NCI-H1092 treated with DMSO at 0.1 percent for 48 hours (cell line): ENCODE data around the gene PROK2.

ENCODE experiments used
- DNase-seq: peaks from one replicate; lab custom pipeline; 2025; lab: John Stamatoyannopoulos, UW

PROK2 gene

GRCh38 chr3:71784914-71785531 is at the start of gene PROK2:
Gene PROK2, minus strand, starts transcription at chr3:71785148. Its CDS starts 96 bp downstream, at chr3:71785052.
- DNase-seq: peak; percentile 1

- no peak for DNase-seq
Measured at GRCh38 chr3:71831599-71831998, 46.7 kb upstream of the PROK2 start.

GRCh38 chr3:71825551-71826283 is 40.8 kb upstream of the PROK2 start:
- no peak for DNase-seq

- no peak for DNase-seq
Measured at GRCh38 chr3:71821116-71821515, 36.2 kb upstream of the PROK2 start.

- no peak for DNase-seq
Measured at GRCh38 chr3:71817262-71817661, 32.3 kb upstream of the PROK2 start.

GRCh38 chr3:71816767-71817156 is 31.8 kb upstream of the PROK2 start:
- DNase-seq: no peak

- no peak for DNase-seq
Measured at GRCh38 chr3:71815340-71816067, 30.6 kb upstream of the PROK2 start.

- DNase-seq: no peak
Measured at GRCh38 chr3:71813704-71814103, 28.8 kb upstream of the PROK2 start.

GRCh38 chr3:71813073-71813472 is 28.1 kb upstream of the PROK2 start:
- no peak for DNase-seq

GRCh38 chr3:71810056-71810455 is 25.1 kb upstream of the PROK2 start:
- no peak for DNase-seq

- no peak for DNase-seq
Measured at GRCh38 chr3:71809321-71810026, 24.5 kb upstream of the PROK2 start.

- no peak for DNase-seq
Measured at GRCh38 chr3:71806736-71807135, 21.8 kb upstream of the PROK2 start.

GRCh38 chr3:71805691-71806090 is 20.7 kb upstream of the PROK2 start:
- no peak for DNase-seq

- no peak for DNase-seq
Measured at GRCh38 chr3:71805199-71805598, 20.3 kb upstream of the PROK2 start.

GRCh38 chr3:71803248-71803647 is 18.3 kb upstream of the PROK2 start:
- no peak for DNase-seq

GRCh38 chr3:71801986-71802385 is 17.0 kb upstream of the PROK2 start:
- no peak for DNase-seq

- DNase-seq: no peak
Measured at GRCh38 chr3:71800023-71800422, 15.1 kb upstream of the PROK2 start.

- DNase-seq: no peak
Measured at GRCh38 chr3:71797455-71797854, 12.5 kb upstream of the PROK2 start.

GRCh38 chr3:71796290-71796689 is 11.3 kb upstream of the PROK2 start:
- no peak for DNase-seq

GRCh38 chr3:71791634-71792033 is 6.7 kb upstream of the PROK2 start:
- DNase-seq: no peak

GRCh38 chr3:71789922-71790321 is 5.0 kb upstream of the PROK2 start:
- DNase-seq: no peak

- DNase-seq: no peak
Measured at GRCh38 chr3:71787851-71788405, 3.0 kb upstream of the PROK2 start.
